Uterus (tissue), 2 donors: ENCODE results near the gene KIAA1191.

Experiments used
- POLR2A ChIP-seq, 2 donors: fragments of 450-650 bp; IDR thresholded peaks; one replicate each; pipeline ENCODE4 v1.6.1; 2016; ENCODE audit warnings: antibody characterized with exemption in 2 of 2, mild to moderate bottlenecking in 1 of 2, moderate library complexity in 1 of 2
- TF ChIP-seq, protein P1 (sequence below), 4 experiments: fragments of 200-600 bp in 2 of 4; fragments of 450-650 bp in 2 of 4; sonication (generic) in 2 of 4; IDR thresholded peaks; one replicate each; pipeline ENCODE4 v1.5.1; 2016 to 2019; ENCODE audit warnings: antibody characterized with exemption in 4 of 4, mild to moderate bottlenecking in 2 of 4, moderate library complexity in 1 of 4

DNA sequence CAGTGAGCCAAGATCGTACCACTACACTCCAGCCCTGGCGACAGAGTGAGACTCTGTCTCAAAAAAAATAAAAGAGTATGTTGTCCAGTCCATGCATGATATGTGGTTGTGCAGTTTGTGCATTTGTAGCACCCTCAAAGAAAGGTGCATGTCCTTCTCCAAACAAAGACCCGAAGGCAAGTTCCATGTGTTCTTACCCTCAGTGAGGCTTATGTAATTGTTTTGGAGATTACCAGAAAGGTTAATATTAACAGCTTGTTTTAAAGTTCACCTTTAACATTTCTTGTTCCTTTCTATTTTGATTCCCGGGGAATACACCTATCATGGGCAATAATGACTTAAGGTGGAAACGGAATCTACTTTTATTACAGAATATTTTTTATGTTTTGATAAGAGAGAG lies 22.3 kb downstream of the KIAA1191 start:
- TF ChIP-seq, protein P1, sequence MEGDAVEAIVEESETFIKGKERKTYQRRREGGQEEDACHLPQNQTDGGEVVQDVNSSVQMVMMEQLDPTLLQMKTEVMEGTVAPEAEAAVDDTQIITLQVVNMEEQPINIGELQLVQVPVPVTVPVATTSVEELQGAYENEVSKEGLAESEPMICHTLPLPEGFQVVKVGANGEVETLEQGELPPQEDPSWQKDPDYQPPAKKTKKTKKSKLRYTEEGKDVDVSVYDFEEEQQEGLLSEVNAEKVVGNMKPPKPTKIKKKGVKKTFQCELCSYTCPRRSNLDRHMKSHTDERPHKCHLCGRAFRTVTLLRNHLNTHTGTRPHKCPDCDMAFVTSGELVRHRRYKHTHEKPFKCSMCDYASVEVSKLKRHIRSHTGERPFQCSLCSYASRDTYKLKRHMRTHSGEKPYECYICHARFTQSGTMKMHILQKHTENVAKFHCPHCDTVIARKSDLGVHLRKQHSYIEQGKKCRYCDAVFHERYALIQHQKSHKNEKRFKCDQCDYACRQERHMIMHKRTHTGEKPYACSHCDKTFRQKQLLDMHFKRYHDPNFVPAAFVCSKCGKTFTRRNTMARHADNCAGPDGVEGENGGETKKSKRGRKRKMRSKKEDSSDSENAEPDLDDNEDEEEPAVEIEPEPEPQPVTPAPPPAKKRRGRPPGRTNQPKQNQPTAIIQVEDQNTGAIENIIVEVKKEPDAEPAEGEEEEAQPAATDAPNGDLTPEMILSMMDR (IDR thresholded peaks at IDR 0.05), result no peak
- no peak for TF ChIP-seq POLR2A (IDR thresholded peaks at IDR 0.05)
